Neural cell (in vitro differentiated cells): Measurements from ENCODE around the gene TLL2.

Experiments
- CTCF ChIP-seq: fragments of 450-650 bp; IDR thresholded peaks from 2 replicates; pipeline ENCODE4 v1.5.1; 2014; ENCODE audit warnings: antibody characterized with exemption, mild to moderate bottlenecking, moderate library complexity; ENCODE audit not compliant: poor library complexity, severe bottlenecking
- EP300 ChIP-seq: fragments of 450-650 bp; conservative IDR thresholded peaks from 2 replicates; pipeline ENCODE4 v1.6.1; 2014; ENCODE audit warnings: antibody characterized with exemption, mild to moderate bottlenecking, moderate library complexity; ENCODE audit not compliant: poor library complexity, severe bottlenecking

GRCh38 chr10:96416643-96417042 lies 97.1 kb downstream of the TLL2 start:
- TF ChIP-seq CTCF = no peak
- TF ChIP-seq EP300 = no peak
